Osteocyte (in vitro differentiated cells): Measurements from ENCODE around the gene COPA. TPM values are rescaled to one million over a fixed set of nuclear protein-coding genes. Genes with fewer than 3 reads are reported as not detected.

ENCODE experiments used
- DNase-seq: peaks from one replicate; pipeline ENCODE4 v3.0.0; 2021; ENCODE audit warnings: mixed read lengths; ENCODE audit not compliant: unreplicated experiment; ENCODE audit errors: extremely low spot score
- H3K27ac Mint-ChIP-seq: one replicate; pipeline ENCODE4 v1.8.0; 2021; ENCODE audit warnings: mild to moderate bottlenecking, mixed read lengths; ENCODE audit not compliant: unreplicated experiment
- H3K27me3 Mint-ChIP-seq: one replicate; pipeline ENCODE4 v1.8.0; 2021; ENCODE audit warnings: mixed read lengths; ENCODE audit not compliant: unreplicated experiment
- H3K36me3 Mint-ChIP-seq: one replicate; pipeline ENCODE4 v1.8.0; 2021; ENCODE audit warnings: mixed read lengths; ENCODE audit not compliant: unreplicated experiment
- H3K4me1 Mint-ChIP-seq: one replicate; pipeline ENCODE4 v1.8.0; 2021; ENCODE audit warnings: mixed read lengths; ENCODE audit not compliant: unreplicated experiment
- H3K4me3 Mint-ChIP-seq: one replicate; pipeline ENCODE4 v1.8.0; 2021; ENCODE audit warnings: mild to moderate bottlenecking, moderate library complexity, mixed read lengths; ENCODE audit not compliant: unreplicated experiment
- H3K9me3 Mint-ChIP-seq: one replicate; pipeline ENCODE4 v1.8.0; 2021; ENCODE audit warnings: mixed read lengths; ENCODE audit not compliant: unreplicated experiment
- total RNA-seq: library from RNA; stranded (reverse); gene quantifications from 2 replicates; pipeline ENCODE4 v1.2.1, GENCODE V29; 2021
- TF ChIP-seq, protein P1 (sequence below): fragments of 200-600 bp; sonication (generic); IDR thresholded peaks from 2 replicates; pipeline ENCODE4 v1.5.0; 2021; ENCODE audit warnings: antibody characterized with exemption, mild to moderate bottlenecking, moderate library complexity

Gene COPA
- total RNA-seq, 1 donor from 2014 or later, result 241 TPM

DNA sequence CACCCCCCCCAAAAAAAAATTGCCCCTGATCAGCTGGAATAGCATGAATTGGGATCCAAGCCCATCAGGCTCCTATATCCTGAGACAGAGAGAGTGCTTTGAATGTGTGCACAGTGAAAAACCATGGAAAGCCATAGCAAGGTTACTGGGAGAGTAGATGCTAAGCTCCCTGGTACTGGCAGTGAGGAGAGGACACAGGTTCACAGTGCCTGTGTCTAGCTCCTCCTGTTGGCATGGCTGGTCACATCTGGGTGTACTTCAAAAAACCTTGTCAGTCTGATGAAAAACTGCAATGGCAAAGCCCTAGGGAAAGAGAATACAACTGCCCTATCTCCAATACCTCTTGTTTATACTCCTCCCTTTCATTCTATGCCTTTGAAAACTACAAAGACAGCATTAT, 12.9 kb downstream of the COPA start:
- Mint-ChIP-seq H3K36me3 (peaks cover 53% of the 10 kb centered on the region), H3K27me3 (no peaks in the 10 kb centered on the region), H3K4me1 (no peaks in the 10 kb centered on the region), H3K9me3 (no peaks in the 10 kb centered on the region), H3K27ac (no peak overlapping the region), H3K4me3 (no peak overlapping the region)
- no peak for DNase-seq
- TF ChIP-seq, protein P1, sequence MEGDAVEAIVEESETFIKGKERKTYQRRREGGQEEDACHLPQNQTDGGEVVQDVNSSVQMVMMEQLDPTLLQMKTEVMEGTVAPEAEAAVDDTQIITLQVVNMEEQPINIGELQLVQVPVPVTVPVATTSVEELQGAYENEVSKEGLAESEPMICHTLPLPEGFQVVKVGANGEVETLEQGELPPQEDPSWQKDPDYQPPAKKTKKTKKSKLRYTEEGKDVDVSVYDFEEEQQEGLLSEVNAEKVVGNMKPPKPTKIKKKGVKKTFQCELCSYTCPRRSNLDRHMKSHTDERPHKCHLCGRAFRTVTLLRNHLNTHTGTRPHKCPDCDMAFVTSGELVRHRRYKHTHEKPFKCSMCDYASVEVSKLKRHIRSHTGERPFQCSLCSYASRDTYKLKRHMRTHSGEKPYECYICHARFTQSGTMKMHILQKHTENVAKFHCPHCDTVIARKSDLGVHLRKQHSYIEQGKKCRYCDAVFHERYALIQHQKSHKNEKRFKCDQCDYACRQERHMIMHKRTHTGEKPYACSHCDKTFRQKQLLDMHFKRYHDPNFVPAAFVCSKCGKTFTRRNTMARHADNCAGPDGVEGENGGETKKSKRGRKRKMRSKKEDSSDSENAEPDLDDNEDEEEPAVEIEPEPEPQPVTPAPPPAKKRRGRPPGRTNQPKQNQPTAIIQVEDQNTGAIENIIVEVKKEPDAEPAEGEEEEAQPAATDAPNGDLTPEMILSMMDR, result no peak

DNA sequence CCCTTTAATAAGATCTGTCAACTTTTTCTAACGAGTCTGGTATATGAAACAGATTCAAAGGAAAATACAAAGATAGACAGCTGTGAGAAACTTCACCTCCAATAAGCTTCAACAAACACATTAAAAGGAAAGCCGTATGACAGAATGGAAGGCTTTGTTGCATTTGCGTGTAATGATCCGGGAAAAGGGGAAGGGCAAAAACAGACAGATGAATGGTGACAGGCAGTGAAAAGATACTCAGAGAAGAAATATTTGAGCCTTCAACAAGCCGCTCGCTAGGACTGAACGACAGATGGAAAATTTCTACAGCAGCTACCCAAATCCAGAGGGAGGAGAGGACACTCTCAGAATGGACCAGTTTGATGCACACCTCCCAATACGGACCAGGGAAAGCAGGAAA, 14.9 kb downstream of the COPA start:
- no peak overlapping the region for H3K27ac Mint-ChIP-seq
- TF ChIP-seq, protein P1, result no peak
- peaks cover 54% of the 10 kb centered on the region for H3K36me3 Mint-ChIP-seq
- DNase-seq, result no peak
- no peaks in the 10 kb centered on the region for H3K27me3 Mint-ChIP-seq
- H3K4me1 Mint-ChIP-seq, result no peaks in the 10 kb centered on the region
- H3K4me3 Mint-ChIP-seq, result no peak overlapping the region
- H3K9me3 Mint-ChIP-seq, result no peaks in the 10 kb centered on the region

DNA sequence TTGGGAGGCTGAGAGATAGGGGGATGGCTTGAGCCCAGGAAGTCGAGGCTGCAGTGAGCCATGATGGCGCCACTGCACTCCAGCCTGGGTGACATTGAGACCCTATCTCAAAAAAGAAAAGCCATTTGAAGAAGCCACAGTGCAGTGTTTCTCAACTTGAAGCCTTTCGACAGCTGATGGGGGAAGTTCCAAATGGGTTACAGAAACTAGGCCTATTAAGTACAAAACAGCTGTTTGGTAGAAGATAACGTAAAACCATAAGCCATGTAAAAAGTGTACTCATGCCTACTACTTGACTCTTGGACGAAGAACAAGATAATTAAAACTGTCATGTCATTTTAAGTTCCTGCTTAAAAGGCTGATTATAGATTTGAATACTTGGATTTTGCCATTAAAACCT, 16.6 kb downstream of the COPA start:
- Mint-ChIP-seq H3K4me1 (no peaks in the 10 kb centered on the region), H3K9me3 (no peaks in the 10 kb centered on the region), H3K27ac (no peak overlapping the region), H3K4me3 (no peak overlapping the region), H3K27me3 (no peaks in the 10 kb centered on the region), H3K36me3 (peaks cover 55% of the 10 kb centered on the region)
- no peak for DNase-seq
- TF ChIP-seq, protein P1, result no peak

DNA sequence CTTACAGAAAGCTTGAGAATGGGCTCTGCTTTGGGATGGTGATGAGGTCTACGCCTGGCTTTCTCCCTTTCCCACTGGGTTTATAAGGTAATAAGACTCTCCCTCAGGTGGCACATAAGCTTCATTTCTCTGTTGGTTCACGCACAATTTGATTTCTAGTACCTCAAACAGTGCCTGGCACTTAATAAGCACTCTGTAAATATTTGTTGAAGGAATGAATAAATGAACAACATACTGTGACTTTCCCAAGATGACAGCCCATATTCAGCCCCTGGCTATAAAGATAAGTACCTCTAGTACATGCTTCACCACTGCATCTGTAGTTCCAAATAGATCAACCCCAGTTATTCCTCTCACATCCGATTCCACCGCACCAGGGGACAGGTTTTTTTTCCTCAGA, 17.8 kb downstream of the COPA start:
- DNase-seq, result no peak
- no peak overlapping the region for H3K27ac Mint-ChIP-seq
- no peaks in the 10 kb centered on the region for H3K9me3 Mint-ChIP-seq
- H3K4me1 Mint-ChIP-seq, result no peaks in the 10 kb centered on the region
- TF ChIP-seq, protein P1, result no peak
- no peaks in the 10 kb centered on the region for H3K27me3 Mint-ChIP-seq
- H3K4me3 Mint-ChIP-seq, result no peak overlapping the region
- H3K36me3 Mint-ChIP-seq, result peaks cover 52% of the 10 kb centered on the region

DNA sequence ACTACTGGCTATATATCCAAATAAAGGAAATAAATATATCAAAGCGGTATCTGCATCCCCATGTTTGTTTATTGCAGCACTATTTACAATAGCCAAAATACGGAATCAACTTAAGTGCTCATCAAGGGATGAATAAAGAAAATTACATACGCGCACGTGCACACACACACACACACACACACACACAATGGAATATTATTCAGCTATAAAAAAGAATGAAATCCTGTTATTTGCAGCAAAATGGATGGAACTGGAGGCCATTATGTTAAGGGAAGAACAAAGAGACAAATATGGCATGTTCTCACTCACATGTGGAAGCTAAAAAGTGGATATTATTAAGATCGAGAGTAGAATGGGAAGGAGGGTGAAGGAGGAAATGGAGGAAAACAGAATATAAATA, 20.2 kb downstream of the COPA start:
- H3K9me3 Mint-ChIP-seq, result no peaks in the 10 kb centered on the region
- no peak overlapping the region for H3K4me3 Mint-ChIP-seq
- no peak overlapping the region for H3K27ac Mint-ChIP-seq
- H3K36me3 Mint-ChIP-seq, result peaks cover 54% of the 10 kb centered on the region
- no peak for DNase-seq
- H3K27me3 Mint-ChIP-seq, result no peaks in the 10 kb centered on the region
- peaks cover 6% of the 10 kb centered on the region for H3K4me1 Mint-ChIP-seq
- TF ChIP-seq, protein P1, result no peak
